GM21723 (cell line): Measurements from ENCODE around the gene RAB35.

Experiments used
- ATAC-seq: cut with Tn5 transposase; IDR thresholded peaks from one replicate; pipeline ENCODE4 v1.9.1; 2021; ENCODE audit warnings: mild to moderate bottlenecking, moderate library complexity; ENCODE audit not compliant: unreplicated experiment

Gene RAB35

DNA sequence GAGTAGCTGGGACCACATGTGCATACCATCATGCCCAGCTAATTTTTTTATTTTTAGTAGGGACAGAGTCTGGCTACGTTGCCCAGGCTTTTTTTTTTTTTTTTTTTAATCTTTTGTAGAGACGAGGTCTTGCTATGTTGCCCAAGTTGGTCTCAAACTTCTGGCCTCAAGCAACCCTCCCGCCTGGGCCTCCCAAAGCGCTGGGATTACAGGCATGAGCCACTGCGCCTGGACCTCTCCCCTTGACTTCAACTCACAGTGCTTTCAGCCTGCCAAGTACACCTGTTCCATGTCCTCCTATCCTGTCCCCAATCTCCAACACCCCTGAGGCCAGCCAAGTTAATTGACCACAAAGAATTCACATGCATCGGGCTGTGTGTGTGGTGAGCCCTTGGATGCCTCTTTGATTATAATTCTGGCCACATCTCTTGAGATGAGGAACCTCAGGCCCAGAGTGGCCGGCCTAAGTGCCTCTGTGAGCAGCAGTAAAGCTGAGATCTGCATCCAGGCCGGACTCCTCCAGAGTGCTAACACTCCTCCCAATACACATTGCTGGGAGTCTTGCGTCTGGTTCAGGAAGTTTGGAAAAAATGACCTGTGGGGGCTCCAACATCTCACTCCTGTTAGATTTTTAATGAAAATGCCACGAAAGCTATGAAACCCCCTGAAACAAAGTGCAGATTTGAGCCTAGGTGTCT is 6.8 kb downstream of the RAB35 start:
- ATAC-seq, result no peak

DNA sequence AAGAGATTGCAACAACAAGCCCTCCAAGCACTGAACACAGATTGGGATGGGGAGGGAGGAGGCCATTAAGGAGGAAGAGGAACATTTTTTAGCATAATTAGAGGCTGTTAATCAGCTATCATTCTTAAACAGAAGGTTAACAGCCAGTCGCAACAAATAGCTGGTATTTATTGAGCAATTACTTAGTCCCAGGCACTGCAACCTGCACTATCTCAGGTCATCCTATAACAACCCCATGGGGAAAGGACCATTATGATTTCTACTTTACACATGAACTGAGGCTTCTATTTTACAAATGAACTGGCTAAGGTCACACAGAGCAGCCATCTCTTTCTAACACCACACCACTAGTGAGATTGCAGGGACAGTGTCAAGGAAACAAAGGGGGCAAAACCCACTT is 10.4 kb downstream of the RAB35 start:
- ATAC-seq, result no peak

- ATAC-seq, result no peak
Measured at GRCh38 chr12:120103371-120103770, 13.2 kb downstream of the RAB35 start.

GRCh38 chr12:120103044-120103338 is 13.6 kb downstream of the RAB35 start:
- ATAC-seq, result no peak

DNA sequence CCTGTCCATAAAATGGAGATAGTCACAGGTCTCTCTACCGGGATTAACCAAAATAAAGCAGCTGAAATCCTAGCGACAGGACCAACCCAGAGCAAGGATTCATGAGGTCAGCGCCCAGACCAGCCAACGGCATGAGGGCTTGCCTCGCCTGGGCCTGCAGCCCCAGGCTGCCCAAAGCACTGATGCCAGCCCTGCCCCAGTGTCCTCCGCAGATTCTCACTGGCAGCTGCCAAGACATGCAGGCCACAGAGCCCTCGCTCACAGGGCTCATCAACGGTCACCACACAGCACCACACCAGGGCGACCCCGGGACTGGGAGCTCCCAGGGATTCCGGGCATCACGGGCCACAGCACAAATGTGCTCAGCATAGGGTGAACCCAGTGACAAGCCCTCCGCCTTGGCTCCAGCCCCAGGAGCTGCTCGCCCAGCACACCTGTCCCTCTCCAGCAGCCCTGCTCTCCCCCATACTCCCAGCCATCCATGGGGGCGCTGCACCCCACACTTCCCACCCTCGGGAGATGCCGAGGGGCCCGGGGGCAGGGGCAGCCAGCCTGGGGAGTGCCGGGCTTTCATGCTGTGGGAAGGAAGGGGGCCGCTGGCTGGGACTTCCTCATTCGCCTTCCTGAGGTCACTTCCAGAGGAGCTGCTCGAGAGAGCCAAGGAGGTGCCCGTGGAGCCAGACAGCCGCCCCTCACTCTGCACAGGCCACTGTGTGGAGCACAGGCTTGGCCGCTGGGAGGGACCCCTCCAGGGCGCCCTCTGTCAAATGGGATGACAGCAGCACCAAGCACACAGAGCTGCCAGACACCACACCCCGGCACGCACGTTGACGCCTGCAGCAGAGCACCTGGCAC is 14.1 kb downstream of the RAB35 start:
- no peak for ATAC-seq

DNA sequence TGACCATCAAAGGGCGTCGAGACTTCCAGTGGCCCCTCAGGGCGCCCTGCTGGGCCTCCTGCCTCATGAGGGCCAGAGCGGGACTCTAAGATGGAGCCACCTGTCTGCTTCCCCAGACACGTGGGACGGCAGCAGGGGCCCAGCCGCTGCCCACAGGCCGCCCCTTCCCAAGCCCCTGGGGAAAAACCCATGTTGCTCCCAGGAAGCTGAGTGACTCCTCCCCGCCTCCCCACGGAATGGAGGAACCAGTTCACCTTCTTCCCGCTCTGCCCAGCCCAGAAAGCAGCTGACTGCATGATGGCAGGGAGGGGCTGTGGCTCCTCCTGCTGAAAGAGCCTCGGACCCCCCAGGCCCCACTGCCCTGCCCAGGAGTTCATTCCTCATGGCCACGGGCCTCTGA is 14.9 kb downstream of the RAB35 start:
- no peak for ATAC-seq

DNA sequence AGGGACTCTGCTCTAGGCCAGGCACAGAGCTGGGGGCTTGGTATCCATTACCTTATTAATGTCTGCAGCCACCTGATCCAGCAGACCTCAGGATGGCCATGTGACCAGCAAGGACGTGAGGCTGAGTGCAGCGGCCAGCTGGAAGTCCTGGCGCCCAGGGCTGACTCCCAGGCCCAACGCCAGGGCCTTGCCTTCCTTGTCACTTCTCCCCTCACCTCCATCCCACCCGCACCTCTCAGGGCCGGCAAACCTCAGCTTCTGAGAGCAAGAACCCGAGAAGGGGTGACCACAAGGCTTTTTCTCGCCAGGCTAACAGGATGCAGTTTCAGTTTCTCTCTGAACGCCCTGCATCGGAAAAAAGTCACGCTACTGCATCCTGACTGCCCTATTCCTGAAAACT is 15.4 kb downstream of the RAB35 start:
- ATAC-seq, result no peak

GRCh38 chr12:120100630-120101029 is 15.9 kb downstream of the RAB35 start:
- no peak for ATAC-seq

DNA sequence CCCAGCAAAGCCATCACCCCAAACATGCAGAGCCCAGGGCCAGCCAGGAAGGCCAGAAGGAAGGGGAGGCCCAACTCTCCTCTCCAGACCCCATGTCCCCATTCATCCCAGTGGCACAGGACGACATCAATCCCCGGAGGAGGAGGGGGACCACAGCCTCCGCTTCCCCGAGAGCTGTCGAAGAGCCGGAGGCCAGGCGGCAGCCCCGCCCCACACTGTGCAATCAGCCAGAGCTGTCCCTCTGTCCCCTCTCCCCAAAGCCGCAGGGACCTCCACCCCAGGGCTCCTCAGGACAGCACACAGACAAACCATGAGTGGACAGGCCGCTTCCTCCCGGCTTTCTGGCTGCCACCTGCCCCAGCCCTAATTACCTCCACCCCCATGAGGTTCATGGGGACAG is 16.8 kb downstream of the RAB35 start:
- ATAC-seq, result no peak

- ATAC-seq, result no peak
Measured at GRCh38 chr12:120098756-120099470, 17.6 kb downstream of the RAB35 start.

- ATAC-seq, result no peak
Measured at GRCh38 chr12:120096671-120097202, 19.8 kb downstream of the RAB35 start.

GRCh38 chr12:120095736-120096135 is 20.8 kb downstream of the RAB35 start:
- no peak for ATAC-seq

DNA sequence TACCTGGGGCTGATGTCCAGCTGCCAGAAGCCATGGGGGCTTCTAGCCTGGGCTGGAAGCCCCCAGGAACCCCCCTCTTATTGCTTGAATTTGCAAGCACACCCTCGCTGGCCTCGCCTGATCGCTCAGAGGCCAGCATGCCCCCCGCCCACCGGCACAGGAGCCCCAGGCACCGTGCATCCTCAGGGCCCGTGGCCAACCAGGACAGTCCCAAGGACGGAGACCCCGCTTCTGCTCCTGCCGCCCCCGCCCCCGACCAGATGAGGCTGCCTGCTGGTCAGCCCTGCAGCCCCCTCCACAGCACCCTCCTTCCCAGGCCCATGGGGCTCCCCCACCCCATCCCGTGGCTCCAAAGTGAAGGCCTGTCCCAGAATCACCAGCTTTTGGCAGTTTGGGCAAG is 21.2 kb downstream of the RAB35 start:
- no peak for ATAC-seq

GRCh38 chr12:120094485-120094884 is 22.1 kb downstream of the RAB35 start:
- ATAC-seq, result no peak

- no peak for ATAC-seq
Measured at GRCh38 chr12:120093592-120094355, 22.8 kb downstream of the RAB35 start.

DNA sequence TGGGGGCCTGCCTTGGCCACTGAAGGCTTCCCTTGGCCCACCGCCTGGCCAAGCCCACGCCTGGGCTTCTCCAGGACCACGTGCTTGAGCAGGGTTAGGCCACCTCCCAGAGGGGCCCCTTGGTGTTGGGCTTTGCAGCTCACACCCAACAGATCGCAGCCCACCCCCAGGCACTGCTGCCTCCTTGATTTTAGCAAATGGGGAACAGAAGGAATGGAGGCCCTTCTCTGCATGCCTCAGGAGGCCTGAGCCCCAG is 23.3 kb downstream of the RAB35 start:
- ATAC-seq, result no peak

- ATAC-seq, result no peak
Measured at GRCh38 chr12:120092551-120093335, 23.8 kb downstream of the RAB35 start.

- ATAC-seq, result no peak
Measured at GRCh38 chr12:120091371-120092090, 25.0 kb downstream of the RAB35 start.

DNA sequence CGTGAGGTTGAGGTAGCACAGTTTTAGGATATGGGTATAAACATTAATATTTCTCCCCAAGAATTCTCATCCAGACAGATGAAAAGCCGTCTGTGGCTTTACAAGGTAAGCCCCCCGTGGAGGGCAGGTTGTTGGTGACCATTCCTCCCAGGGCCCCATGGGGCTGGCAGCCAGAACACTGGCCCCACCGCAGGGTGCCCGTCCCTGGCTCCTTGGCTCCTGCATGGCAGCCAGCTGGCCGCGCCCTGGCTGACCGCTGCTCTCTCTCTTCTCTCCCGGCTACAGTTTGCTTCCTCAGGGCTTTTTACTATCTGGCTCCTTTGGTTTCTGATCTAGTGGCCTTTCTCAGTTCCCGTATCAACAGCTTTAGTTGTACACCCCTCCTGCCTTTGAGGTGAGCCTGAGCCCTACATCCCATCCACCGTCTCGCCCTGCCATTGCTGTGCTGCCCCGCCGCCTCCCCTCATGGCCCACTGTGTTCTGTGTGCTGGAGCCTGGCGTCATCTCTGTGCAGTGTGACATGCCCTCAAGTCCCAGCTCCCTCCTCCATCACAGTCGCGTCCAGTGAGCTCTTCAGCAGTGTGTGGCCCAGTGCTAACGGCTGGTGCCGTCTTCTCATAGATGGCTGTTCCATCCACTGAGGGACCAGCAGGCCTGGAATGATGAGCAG is 25.8 kb downstream of the RAB35 start:
- no peak for ATAC-seq
